Fibroblast of skin of right quadriceps (primary cell): ENCODE measurements around the gene RCSD1.

Experiments used
- DNase-seq: peaks from one replicate; pipeline ENCODE4 v3.0.0-alpha.2; 2013

RCSD1 gene

DNA sequence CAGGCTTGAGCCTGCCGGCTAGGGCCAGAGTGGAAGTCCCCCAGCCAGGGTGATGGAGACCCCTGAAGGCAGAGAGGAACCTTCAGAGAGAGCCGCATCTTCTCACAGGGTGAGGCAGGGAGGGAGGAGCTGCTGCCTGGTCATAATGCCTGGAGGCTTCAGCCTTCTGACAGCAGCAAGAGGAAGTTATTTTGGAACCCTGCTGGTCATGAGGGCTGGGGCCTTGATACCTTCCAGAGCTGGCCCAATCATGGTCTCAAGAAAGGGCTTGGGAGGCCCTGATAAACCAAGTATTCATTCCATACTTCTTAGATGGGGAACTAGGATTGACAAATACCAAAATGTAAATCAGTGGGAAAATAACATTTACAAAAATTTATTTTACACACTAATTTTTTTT, 65.1 kb downstream of the RCSD1 start:
- no peak for DNase-seq

GRCh38 chr1:167695756-167696561, 65.9 kb downstream of the RCSD1 start:
- no peak for DNase-seq

DNA sequence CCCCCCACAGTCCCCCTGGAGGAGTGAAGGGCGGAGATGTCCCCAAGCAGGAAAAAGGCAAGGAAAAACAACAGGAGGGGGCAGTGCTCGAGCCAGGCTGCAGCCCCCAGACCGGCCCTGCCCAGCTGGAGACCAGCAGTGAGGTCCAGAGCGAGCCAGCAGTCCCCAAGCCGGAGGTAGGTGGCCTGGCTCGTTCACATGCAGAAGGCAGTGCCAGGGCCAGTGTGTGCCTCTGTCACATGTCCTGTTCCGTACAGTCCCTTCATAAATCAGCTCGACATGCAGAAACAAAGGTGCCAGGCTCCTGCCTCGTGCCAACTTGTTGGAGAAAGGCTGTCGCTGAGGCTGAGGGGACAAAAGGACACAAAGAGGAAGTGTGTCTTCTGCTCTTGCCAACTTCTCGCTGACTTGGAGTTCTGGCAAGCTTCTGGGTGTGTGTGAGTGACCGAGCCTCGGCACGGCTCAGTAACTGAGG, 67.7 kb downstream of the RCSD1 start:
- no peak for DNase-seq

GRCh38 chr1:167698313-167698712, 68.3 kb downstream of the RCSD1 start:
- no peak for DNase-seq

GRCh38 chr1:167701510-167701909, 71.5 kb downstream of the RCSD1 start:
- no peak for DNase-seq

- DNase-seq, result no peak
Measured at GRCh38 chr1:167703557-167703956, 73.5 kb downstream of the RCSD1 start.

- DNase-seq, result no peak
Measured at GRCh38 chr1:167704715-167705114, 74.7 kb downstream of the RCSD1 start.

- no peak for DNase-seq
Measured at GRCh38 chr1:167705250-167705649, 75.2 kb downstream of the RCSD1 start.

GRCh38 chr1:167706363-167706762, 76.3 kb downstream of the RCSD1 start:
- no peak for DNase-seq

DNA sequence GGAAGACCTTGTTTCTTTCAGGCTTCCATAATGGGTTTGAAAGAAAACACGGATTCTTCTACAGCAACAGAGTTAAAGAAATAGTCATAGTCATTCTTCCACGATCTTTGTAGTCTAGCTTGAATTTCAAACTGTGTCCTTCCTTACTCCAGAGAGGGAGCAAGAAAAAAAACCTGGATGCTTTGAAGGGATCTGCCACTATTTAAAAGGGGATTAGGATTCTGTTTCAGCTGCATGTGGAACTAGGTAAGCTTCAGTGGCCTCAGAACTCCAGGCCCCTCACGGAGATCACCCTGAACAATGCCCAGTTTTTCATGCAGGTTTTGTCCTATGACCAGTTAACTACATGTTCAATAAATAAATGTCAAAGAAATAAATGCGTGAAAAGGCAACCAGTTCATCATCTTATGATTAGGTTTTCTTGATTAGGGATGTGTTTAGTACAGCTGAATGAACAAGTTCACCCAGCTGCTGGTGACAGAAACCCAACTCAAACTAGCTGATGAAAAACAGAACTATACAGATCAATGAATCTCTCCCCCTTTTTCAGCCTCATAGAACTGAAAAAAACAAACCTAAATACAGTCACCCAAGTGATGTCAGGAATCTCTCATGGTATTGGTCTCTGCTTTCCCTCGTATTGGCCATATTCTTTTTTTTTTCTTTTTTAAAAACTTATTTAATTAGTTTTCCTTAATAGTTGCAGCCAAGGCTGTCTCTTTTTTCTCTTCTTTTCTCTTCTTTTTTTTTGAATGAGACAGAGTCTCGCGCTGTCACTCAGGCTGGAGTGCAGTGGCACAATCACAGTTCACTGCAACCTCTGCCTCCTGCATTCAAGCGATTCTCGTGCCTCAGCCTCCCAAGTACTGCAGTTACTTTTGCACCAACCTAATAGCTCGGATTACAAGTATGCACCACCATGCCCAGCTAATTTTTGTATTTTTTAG, 77.2 kb downstream of the RCSD1 start:
- no peak for DNase-seq

DNA sequence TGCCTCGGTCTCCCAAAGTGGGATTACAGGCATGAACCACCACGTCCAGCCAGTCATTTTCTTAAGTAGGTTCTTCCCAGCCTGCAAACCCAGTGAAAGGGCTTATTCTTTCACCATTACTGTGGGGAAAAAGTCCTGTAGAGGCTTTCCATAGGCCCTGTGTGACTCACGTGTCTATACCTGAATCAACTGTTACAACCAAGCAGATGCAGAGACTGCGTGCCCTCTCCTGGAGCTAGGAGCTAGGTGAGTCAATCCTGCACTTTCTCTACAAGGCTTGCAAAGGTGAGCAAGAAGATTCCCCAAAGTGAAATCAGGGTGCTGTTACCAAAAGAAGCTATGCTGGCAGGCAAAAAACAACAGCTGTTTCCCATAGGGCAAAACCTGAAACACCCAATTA, 77.9 kb downstream of the RCSD1 start:
- DNase-seq, result no peak

DNA sequence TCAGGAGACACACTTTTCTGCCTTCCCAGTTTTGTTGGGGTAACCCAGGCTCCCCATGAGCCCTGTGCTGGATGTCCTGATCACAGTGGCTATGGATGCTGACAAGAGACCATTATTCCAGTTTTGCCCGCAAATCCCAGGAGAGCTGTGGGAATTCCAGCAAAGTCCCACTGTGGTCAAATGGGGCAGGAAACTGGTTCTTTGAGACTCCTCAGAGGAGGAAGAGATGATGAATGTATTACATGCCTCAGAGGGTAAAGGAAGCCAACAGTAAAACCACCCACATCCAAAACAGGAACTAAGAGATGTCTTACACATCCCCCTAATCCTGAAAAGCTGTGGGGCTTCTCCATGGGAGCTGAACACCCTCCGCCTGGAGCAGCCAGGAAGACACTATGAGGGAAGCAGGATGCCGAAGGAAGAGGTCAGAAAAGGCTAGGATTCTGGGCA, 78.9 kb downstream of the RCSD1 start:
- DNase-seq, result peak; percentile 65

DNA sequence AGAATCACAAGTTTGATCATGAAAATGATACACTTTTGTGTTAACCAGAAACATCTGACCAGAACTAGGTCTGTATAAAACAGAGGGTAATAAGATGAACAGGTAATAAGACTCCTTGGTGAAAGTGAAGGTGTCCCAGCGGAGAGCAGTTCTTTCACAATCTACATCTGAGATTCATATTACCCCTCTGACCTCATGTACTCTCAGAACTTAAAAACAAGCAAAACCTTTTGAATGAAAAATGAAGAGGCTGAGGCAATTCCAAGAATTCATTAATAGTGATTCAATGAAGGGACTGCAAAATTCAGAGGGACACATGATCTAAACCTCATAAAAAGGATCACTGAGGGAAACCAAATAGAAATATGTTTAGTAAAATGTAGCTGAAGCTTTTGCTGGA, 80.8 kb downstream of the RCSD1 start:
- DNase-seq, result no peak

GRCh38 chr1:167711797-167712196, 81.8 kb downstream of the RCSD1 start:
- no peak for DNase-seq

GRCh38 chr1:167713330-167714081, 83.5 kb downstream of the RCSD1 start:
- DNase-seq, result no peak

- no peak for DNase-seq
Measured at GRCh38 chr1:167714098-167714438, 84.0 kb downstream of the RCSD1 start.

- peak; percentile 79 for DNase-seq
Measured at GRCh38 chr1:167714439-167715156, 84.6 kb downstream of the RCSD1 start.

- peak; percentile 88 for DNase-seq
Measured at GRCh38 chr1:167715157-167715999, 85.3 kb downstream of the RCSD1 start.

DNA sequence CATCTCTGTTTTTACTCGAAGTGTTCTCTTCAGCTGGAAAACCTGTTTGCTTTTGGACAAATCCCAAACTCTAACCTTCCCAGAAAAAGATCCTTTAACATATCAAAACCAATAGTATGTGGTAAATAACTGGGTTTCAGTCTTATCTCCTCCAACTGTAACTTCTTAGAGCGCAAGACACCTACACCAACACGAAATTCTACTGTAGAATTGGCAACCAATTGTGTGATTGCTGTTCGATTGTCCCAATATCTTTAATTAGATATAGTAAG, 85.9 kb downstream of the RCSD1 start:
- no peak for DNase-seq

DNA sequence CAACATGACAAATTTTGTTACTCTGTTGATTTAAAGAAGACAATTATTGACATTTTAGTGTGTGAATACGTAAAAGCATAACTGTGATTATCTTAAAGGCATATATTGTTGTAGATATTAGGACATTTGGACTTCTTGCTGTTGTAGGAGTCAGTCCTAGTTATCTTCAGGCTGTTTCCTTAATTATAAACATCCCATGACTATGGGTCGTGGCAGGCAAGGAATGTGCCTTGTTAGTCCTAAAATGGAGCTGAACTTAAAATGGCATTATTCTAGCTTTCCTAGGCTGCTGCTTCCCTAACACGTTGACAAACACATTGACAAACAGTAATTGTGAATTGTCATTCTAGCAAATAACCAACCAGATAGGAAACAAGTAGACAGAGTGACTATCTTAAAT, 87.3 kb downstream of the RCSD1 start:
- peak; percentile 41 for DNase-seq

DNA sequence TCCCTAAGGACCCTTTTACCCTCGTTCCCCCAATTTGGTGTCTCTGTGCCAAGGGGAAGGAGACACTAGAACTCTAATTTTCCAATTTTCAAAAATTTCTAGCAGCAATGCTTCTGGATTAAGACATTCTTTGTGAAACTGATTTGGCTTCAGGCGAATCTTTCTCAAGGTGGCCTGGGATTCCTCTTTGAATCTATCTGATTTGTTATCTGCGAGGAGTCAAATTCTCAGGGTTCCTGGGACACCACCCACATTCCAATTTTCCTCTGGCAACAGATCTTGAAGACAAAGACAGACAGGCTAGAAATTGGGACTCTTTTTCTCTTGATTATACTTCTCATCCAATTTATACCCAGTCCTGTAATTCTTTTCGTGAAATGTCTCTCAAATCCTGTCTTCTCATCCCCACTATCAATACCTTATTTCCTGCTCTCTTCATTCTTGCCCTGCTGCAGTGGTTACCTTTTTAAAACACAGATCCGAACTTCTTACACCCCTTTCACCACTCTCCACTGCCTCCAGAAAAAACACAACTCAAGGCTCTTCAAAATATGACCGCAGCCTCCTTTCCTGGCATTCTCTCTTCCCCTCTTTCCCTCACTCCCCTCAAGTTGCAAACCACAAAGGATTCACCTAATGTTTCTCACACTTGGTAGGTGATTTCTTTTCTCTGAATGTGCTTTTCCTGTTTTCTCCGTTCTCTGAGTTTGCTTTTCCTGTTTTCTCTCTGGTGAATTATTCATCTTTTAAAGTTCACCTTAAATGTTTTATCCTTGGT, 89.1 kb downstream of the RCSD1 start:
- no peak for DNase-seq
